IPS-NIHi7 (cell line): ENCODE results near the gene HAUS3.
A peak's percentile ranks its signal among the peaks of the same experiment; 100 is the strongest.
"Not testable (repeated sequence)": the region's sequence is repeated elsewhere in the genome, so short reads cannot be mapped to it uniquely, and the experiment has no call there.

ENCODE experiments used
- DNase-seq: peaks from one replicate; pipeline ENCODE4 v3.0.0; 2012; ENCODE audit warnings: mixed read lengths; ENCODE audit errors: extremely low spot score

HAUS3 gene

DNA sequence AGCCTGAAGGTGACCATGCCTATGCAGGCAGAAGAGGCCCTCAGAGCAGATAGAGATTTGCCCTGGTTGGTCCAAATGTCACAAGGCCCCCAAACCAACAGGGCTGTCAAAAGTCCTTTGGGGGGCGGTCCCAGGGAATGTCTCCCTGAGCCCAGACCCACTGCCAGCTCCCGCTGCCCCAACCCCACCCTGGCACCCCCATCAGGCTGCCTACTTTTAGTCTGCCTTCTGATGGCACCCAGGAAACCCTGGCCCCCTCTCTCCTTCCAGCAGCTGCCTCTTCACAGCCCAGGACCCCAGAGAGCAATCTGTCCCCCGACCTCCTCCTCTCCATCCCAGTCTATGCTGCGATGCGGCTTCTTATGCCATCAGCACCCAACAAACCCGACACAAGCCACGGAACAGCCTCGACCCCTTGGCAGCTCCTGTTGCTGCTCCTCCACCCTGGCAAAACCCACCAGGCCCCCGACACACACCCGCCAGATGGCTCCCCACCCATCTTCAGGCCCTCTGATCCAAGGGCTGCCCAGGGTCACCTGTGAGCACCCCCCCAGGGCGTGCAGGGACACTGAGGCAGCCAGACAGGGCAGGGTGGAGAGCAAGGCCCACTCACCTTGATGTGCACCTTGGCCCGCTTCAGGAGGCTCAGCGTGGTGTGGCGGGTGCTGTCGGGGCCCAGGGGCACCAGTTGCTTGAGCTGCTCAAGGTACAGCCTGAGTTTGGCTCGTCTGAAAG lies 10.0 kb upstream of the HAUS3 start:
- DNase-seq: no peak

GRCh38 chr4:2251073-2251794 lies 9.3 kb upstream of the HAUS3 start:
- DNase-seq: no peak

- no peak for DNase-seq
Observed at GRCh38 chr4:2250357-2251072, 8.6 kb upstream of the HAUS3 start.

DNA sequence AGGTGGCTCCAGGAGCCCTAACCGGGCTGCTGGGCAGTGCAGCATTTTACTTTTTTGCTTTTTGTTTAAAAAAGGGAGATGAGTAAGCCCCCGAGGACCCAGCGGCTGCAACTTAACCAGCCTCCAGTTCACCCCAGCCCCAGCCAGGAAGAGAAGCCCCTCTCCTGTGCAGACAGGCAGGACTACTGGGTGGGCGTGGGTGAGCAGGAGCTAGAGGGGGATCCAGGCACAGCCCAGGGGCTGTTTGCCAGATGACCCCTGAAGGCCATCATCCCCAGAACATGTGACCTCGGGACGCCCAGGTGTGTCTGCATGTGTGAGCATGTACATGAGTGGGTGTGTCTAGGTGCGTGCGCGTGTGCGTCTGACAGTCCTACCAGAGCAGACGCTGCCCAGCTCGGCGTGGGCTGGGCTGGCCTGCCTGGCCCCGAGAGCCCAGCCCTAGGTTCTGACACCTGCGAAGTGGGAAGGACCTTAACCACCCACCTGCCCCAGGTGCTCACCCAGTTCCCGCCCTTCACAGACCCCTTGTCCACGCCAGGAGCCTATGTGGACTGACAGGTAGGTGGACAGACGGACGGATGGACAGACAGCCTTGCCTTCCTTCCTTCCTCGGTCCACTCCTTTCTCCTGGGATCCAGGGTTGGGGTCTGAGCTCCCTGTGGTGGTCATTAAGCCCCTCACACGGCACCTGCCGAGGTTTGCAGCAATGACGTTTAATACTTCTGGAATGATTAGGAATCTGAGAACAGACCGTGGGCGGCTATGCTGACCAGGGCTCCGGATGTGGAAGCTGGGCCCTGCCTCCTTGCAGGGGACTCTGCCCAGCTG lies 7.8 kb upstream of the HAUS3 start:
- no peak for DNase-seq

GRCh38 chr4:2248821-2249261 lies 6.9 kb upstream of the HAUS3 start:
- peak; percentile 2 for DNase-seq

- peak; percentile 3 for DNase-seq
Observed at GRCh38 chr4:2248044-2248780, 6.3 kb upstream of the HAUS3 start.

DNA sequence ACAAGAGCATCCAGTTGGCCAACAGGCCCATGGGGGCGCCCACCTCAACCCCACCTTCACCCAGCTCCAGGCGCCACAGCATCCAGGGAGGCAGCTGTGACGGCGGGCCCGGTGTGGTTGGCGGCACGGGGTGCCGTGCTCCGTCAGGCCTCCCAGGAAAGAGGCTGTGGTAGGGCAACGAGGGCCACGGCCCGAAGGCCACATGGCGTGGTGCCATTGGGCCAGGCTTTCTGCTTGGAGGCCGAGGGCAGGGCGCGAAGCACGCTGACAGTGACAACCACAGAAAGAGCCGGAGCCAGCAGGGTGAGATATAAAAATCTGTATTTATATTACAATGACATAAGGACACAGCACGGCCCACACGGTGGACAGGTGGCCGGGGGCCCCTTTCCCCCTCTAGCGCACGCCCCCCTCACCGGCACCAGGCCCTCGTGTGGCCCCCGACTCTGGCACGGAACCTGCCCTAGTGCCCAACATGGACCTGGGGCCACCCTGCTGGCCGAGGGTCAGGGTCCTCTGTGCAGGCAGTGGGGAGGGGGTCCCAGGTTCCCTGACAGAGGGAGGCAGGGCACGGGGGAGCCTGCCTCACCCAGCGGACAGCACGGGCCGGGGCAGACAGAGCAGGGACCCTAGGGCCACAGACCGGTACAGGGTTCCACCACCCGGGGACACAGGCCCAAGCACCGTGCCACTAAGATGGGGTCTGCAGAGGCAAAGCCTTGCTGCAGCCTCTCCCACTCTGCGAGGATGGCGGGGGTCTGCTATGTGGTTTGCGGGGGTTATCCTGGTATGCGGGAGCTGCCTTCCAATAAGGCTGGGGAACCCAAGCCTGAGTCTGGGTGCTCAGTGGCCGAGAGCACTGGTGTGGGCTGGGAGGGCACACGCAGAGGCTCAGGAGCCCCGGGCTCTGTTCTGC lies 5.5 kb upstream of the HAUS3 start:
- peak; percentile 4 for DNase-seq

GRCh38 chr4:2246384-2247127 lies 4.6 kb upstream of the HAUS3 start:
- no peak for DNase-seq

DNA sequence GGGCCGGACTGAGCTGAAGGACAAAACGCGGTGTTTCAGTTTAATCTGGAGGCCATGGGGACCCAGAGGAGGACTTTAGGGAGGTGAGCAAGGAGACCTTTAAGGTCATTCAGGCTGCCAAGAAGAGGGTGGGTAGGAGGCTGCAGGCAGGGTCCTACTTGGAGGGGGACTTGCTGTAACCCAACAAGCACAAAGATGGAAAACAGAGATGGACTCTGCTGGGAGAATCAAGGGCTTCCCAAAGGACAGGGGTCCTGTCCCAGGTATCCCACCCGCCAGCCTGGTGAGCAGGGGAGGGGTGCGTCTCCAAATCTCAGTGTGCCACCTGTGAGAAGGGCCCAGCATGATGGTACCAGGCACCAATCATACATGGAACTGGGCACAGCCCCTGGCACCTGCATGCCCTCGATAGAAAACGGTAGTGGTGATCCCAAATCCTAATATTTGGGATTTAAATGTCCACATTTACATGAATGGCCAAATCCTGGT lies 3.9 kb upstream of the HAUS3 start:
- no peak for DNase-seq

- DNase-seq: peak; percentile 9
Observed at GRCh38 chr4:2245057-2245786, 3.3 kb upstream of the HAUS3 start.

DNA sequence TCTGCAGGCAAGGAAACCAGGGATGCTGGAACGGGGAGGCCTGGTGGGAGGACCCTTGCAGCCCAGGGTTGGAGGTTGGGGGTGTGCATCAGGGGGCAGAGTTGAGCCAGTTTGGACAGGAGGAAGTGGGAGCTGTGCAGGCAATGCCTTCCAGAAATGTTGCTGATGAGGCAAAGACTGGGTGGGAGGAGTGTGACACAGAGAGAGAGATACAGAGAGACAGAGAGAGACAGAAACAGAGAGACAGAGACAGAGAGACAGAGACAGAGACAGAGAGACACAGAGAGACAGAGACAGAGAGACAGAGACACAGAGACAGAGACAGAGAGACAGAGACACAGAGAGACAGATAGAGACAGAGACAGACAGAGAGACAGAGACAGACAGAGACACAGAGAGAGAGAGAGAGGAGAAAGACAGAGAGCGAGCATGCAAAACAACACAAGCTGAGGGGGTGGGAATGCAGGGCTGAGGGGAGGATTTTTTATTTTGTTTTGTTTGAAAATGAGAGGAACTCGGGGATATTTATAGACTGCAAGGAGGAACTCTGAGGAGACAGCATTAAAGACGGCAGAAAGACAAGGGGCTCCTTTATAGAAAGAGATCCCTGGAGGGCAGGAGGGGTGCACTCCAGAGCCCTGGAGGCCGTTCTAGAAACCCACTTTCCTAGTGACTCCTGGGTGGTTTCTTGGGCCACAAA lies 1.9 kb upstream of the HAUS3 start:
- DNase-seq: peak; percentile 29

DNA sequence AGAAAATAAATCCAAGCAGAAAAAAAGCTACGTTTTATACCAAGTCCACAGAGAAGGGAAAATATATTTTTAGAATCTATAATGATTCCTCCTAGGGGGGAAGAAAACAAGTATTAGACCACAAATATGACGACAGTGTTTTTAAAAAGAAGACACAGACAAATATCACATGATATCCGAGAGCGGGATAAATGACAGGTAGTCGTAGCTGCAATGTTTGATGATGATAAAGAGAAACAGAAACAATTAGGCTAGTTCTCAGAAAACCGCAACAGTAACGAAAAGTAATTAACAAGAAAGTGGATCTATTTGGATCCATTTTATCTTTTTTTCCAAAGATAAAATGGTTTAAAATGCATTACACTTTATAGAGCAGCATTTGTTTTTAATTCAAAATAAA lies 918 bp downstream of the HAUS3 start:
- DNase-seq: no peak

GRCh38 chr4:2236944-2237666 lies 4.8 kb downstream of the HAUS3 start:
- no peak for DNase-seq

DNA sequence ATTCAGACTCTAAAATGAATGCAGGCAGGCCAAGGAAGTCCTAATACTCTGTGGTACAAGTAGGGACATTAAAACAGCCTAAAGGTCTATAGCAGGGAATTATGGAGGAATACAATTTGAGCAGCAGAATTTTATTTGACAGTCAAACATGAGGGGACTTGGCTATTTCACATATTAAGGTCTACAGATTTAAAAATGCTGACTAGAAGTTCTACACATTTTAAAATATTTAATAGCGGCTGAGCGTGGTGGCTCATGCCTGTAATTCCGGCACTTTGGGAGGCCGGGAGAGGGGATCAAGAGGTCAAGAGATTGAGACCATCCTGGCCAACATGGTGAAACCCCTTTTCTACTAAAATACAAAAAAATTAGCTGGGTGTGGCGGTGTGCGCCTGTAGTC lies 10.8 kb downstream of the HAUS3 start:
- DNase-seq: no peak

GRCh38 chr4:2226261-2226660 lies 15.7 kb downstream of the HAUS3 start:
- DNase-seq: no peak

- no peak for DNase-seq
Observed at GRCh38 chr4:2222838-2223237, 19.1 kb downstream of the HAUS3 start.

DNA sequence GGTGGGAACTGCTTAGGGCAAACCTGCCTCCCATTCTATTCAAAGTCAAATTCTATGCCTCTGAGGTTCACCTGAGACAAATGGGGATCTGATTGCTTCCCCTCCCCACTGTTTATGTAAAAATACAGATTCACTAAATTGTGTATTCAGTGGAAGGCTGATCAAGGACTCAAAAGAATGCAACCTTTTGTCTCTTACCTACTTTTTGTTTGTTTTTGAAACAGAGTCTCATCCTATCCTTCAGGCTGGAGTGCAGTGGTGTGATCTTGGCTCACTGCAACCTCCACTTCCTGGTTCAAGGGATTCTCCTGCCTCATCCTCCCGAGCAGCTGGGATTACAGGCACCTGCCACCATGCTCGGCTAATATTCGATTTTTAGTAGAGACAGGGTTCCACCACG lies 20.5 kb downstream of the HAUS3 start:
- DNase-seq: not testable (repeated sequence)
